CD4-positive, alpha-beta T cell (primary cell): ENCODE measurements around the gene SDK1. TPM values are rescaled to one million over a fixed set of nuclear protein-coding genes. Genes with fewer than 3 reads are reported as not detected.

Source experiments
- ATAC-seq: fragments of 200-7000 bp; cut with Tn5 transposase; one replicate; pipeline ENCODE4 v1.10.0; 2022; ENCODE audit warnings: mild to moderate bottlenecking; ENCODE audit not compliant: poor library complexity
- CTCF ChIA-PET: fragments of 350-600 bp; sonication (Branson Sonifier 250); formaldehyde crosslinking; loops from one replicate; lab custom pipeline; 2021; ENCODE audit warnings: antibody characterized with exemption, inconsistent platforms; lab: Charles Lee
- POLR2A ChIA-PET: fragments of 350-600 bp; sonication (Branson Sonifier 250); formaldehyde crosslinking; loops from one replicate; lab custom pipeline; 2021; ENCODE audit warnings: antibody characterized with exemption, inconsistent platforms; lab: Charles Lee
- DNase-seq, 14 experiments: peaks; one replicate each; pipeline ENCODE4 v3.0.0-alpha.2; 2013 to 2020; ENCODE audit warnings: mixed read lengths in 2 of 14
- H3K27ac ChIP-seq, 2 donors: one replicate each; pipeline versions ENCODE4 v1.5.1 to v1.7.0; 2013; ENCODE audit warnings: low read length in 2 of 2, low read depth in 1 of 2, mild to moderate bottlenecking in 1 of 2
- H3K27me3 ChIP-seq, 2 experiments: 1 replicate in 1 of 2; 2 replicates in 1 of 2; pipeline versions ENCODE4 v1.6.1 to v1.7.0; 2013; ENCODE audit warnings: low read length in 2 of 2, control low read depth in 1 of 2, mild to moderate bottlenecking in 1 of 2, moderate library complexity in 1 of 2; ENCODE audit not compliant: insufficient read depth in 2 of 2, control insufficient read depth in 1 of 2
- H3K36me3 ChIP-seq: one replicate; pipeline ENCODE4 v1.6.1; 2013; ENCODE audit warnings: low read length, control low read depth; ENCODE audit not compliant: insufficient read depth
- H3K4me1 ChIP-seq: one replicate; pipeline ENCODE4 v1.6.1; 2013; ENCODE audit warnings: low read length, control low read depth; ENCODE audit not compliant: insufficient read depth
- H3K4me3 ChIP-seq: one replicate; pipeline ENCODE4 v1.5.1; 2013; ENCODE audit warnings: mild to moderate bottlenecking, low read length, moderate library complexity
- H3K9me3 ChIP-seq, 2 experiments: 1 replicate in 1 of 2; 2 replicates in 1 of 2; pipeline versions ENCODE4 v1.6.1 to v1.7.0; 2013; ENCODE audit warnings: low read length in 2 of 2, mild to moderate bottlenecking in 2 of 2, control low read depth in 1 of 2, moderate library complexity in 1 of 2; ENCODE audit not compliant: control insufficient read depth in 1 of 2, insufficient read depth in 1 of 2
- H3K27ac Mint-ChIP-seq: one replicate; pipeline ENCODE4 v1.8.0; 2020; ENCODE audit warnings: mixed read lengths
- H3K27me3 Mint-ChIP-seq: one replicate; pipeline ENCODE4 v1.8.0; 2021; ENCODE audit warnings: mixed read lengths
- H3K36me3 Mint-ChIP-seq: one replicate; pipeline ENCODE4 v1.8.0; 2021; ENCODE audit warnings: low read depth, mixed read lengths
- H3K4me1 Mint-ChIP-seq: one replicate; pipeline ENCODE4 v1.8.0; 2021; ENCODE audit warnings: low read depth, mixed read lengths
- H3K4me3 Mint-ChIP-seq: one replicate; pipeline ENCODE4 v1.8.0; 2020; ENCODE audit warnings: mild to moderate bottlenecking, mixed read lengths
- H3K9me3 Mint-ChIP-seq: one replicate; pipeline ENCODE4 v1.8.0; 2020; ENCODE audit warnings: mixed read lengths
- intact Hi-C, 2 experiments: fragments of 100-400 bp; cut with DNase I in 1 of 2; cut with micrococcal nuclease in 1 of 2; formaldehyde crosslinking; loops; one replicate each; pipeline versions ENCODE4 v1.15.1 to v1.9.0; 2023 to 2025; cut with DNase I, micrococcal nuclease
- total RNA-seq, 174 experiments: library from RNA in 2 of 174; stranded (reverse) in 2 of 174; gene quantifications; one replicate each; pipeline ENCODE4 v1.2.3 and lab custom pipeline; 2021 to 2026
- TF ChIP-seq, protein P1 (sequence below): fragments of 200-600 bp; IDR thresholded peaks from one replicate; pipeline ENCODE4 v1.8.0; 2022; ENCODE audit warnings: antibody characterized with exemption, mild to moderate bottlenecking

SDK1 gene
- total RNA-seq, 2 experiments from 2014 or later, result 1.1 to 1.3 TPM

DNA sequence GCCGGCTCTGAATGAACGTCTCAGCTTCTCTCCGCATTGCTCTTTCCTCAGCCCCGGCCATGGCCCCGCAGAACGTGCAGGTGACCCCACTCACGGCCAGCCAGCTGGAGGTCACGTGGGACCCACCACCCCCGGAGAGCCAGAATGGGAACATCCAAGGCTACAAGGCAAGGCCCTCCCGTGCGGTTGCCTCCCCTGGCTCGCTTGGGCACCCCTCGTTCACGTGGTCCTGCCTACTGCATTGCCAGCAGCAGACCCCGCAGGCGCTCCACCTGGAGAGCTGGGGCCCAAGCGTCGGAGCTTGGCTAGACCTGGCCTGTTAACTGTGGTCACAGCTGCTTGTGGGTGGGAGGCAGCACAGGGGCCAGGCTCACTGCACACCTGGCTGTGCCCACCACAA lies 904.8 kb downstream of the SDK1 start:
- H3K9me3 ChIP-seq, result peaks cover 0 to 19% of the 10 kb centered on the region in 2 experiments
- no peaks in the 10 kb centered on the region for H3K36me3 ChIP-seq
- intact Hi-C loops, result no loop called here
- H3K9me3 Mint-ChIP-seq, result no peaks in the 10 kb centered on the region
- no peak for ATAC-seq
- TF ChIP-seq, protein P1, sequence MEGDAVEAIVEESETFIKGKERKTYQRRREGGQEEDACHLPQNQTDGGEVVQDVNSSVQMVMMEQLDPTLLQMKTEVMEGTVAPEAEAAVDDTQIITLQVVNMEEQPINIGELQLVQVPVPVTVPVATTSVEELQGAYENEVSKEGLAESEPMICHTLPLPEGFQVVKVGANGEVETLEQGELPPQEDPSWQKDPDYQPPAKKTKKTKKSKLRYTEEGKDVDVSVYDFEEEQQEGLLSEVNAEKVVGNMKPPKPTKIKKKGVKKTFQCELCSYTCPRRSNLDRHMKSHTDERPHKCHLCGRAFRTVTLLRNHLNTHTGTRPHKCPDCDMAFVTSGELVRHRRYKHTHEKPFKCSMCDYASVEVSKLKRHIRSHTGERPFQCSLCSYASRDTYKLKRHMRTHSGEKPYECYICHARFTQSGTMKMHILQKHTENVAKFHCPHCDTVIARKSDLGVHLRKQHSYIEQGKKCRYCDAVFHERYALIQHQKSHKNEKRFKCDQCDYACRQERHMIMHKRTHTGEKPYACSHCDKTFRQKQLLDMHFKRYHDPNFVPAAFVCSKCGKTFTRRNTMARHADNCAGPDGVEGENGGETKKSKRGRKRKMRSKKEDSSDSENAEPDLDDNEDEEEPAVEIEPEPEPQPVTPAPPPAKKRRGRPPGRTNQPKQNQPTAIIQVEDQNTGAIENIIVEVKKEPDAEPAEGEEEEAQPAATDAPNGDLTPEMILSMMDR, result no peak
- ChIA-PET CTCF (no interaction called here), POLR2A (no interaction called here)
- H3K27ac Mint-ChIP-seq, result no peak overlapping the region
- H3K36me3 Mint-ChIP-seq, result no peaks in the 10 kb centered on the region
- H3K4me1 ChIP-seq, result no peaks in the 10 kb centered on the region
- H3K4me1 Mint-ChIP-seq, result peaks cover 5% of the 10 kb centered on the region
- no peak overlapping the region for H3K27ac ChIP-seq
- H3K4me3 ChIP-seq, result no peak overlapping the region
- no peak overlapping the region for H3K4me3 Mint-ChIP-seq
- DNase-seq, result no peak
- H3K27me3 ChIP-seq, result no peaks in the 10 kb centered on the region
- no peaks in the 10 kb centered on the region for H3K27me3 Mint-ChIP-seq

GRCh38 chr7:4207011-4207410 lies 906.0 kb downstream of the SDK1 start:
- ChIA-PET POLR2A (interaction anchor here (1.1 kb wide), 1 partner anchor 9 kb away, joined by 3 read pairs; no protein-coding TSS in a partner anchor), CTCF (no interaction called here)
- no peaks in the 10 kb centered on the region for H3K27me3 ChIP-seq
- ATAC-seq (no peak), DNase-seq (no peak)
- H3K4me3 Mint-ChIP-seq, result no peak overlapping the region
- H3K36me3 Mint-ChIP-seq, result no peaks in the 10 kb centered on the region
- no peaks in the 10 kb centered on the region for H3K4me1 ChIP-seq
- H3K27me3 Mint-ChIP-seq, result no peaks in the 10 kb centered on the region
- H3K36me3 ChIP-seq, result no peaks in the 10 kb centered on the region
- peaks cover 0 to 14% of the 10 kb centered on the region in 2 experiments for H3K9me3 ChIP-seq
- H3K9me3 Mint-ChIP-seq, result no peaks in the 10 kb centered on the region
- peaks cover 5% of the 10 kb centered on the region for H3K4me1 Mint-ChIP-seq
- intact Hi-C loops, result no loop called here
- H3K27ac ChIP-seq, result no peak overlapping the region
- TF ChIP-seq, protein P1, result no peak
- H3K27ac Mint-ChIP-seq, result no peak overlapping the region
- no peak overlapping the region for H3K4me3 ChIP-seq

GRCh38 chr7:4208086-4208485 lies 907.0 kb downstream of the SDK1 start:
- no peaks in the 10 kb centered on the region for H3K36me3 ChIP-seq
- H3K36me3 Mint-ChIP-seq, result no peaks in the 10 kb centered on the region
- POLR2A ChIA-PET, result interaction anchor here (1.1 kb wide), 1 partner anchor 10 kb away, joined by 3 read pairs; no protein-coding TSS in a partner anchor
- ATAC-seq (no peak), DNase-seq (no peak)
- CTCF ChIA-PET, result no interaction called here
- peaks cover 5% of the 10 kb centered on the region for H3K4me1 Mint-ChIP-seq
- H3K27ac Mint-ChIP-seq, result no peak overlapping the region
- no peaks in the 10 kb centered on the region for H3K27me3 Mint-ChIP-seq
- H3K27ac ChIP-seq, result no peak overlapping the region
- intact Hi-C loops, result no loop called here
- H3K4me3 Mint-ChIP-seq, result no peak overlapping the region
- H3K4me3 ChIP-seq, result no peak overlapping the region
- TF ChIP-seq, protein P1, result no peak
- no peaks in the 10 kb centered on the region for H3K4me1 ChIP-seq
- no peaks in the 10 kb centered on the region for H3K9me3 Mint-ChIP-seq
- peaks cover 0 to 14% of the 10 kb centered on the region in 2 experiments for H3K9me3 ChIP-seq
- H3K27me3 ChIP-seq, result no peaks in the 10 kb centered on the region
